ENCODE data around the gene FSIP1. TPM values are rescaled to one million over a fixed set of nuclear protein-coding genes. Genes with fewer than 3 reads are reported as not detected.

Gene FSIP1
- polyA plus RNA-seq, 3 donors = 0.10 to 0.48 (median 0.21) TPM

DNA sequence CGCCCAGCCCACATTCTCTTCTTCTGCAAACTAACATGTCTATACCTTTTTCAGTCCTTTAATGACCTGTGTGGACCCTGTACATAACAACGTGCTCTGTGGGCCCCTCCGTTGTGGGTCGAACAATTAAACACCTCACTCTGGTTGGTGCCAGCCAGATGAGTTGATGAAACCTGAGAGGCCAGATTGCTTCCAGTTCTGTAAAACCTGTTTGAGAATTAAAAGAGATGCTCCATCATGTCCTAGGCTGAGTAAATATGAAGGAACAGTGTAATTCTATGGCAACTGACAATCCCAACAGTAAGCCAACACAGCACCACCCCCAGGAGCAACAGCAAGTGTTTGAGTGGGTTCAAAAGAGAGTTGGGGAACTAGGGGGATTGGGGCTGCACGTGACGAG is 207.5 kb downstream of the FSIP1 start:
- Mint-ChIP-seq H3K36me3 (peaks cover 2 to 4% of the 10 kb centered on the region in 2 donors), H3K27ac (no peak overlapping the region), H3K27me3 (ENCODE audit: low read depth in 3 of 3) (peaks cover 15 to 44% (median 23%) of the 10 kb centered on the region in 3 donors), H3K4me3 (no peak overlapping the region), H3K9me3 (peaks cover 0 to 3% (median 0%) of the 10 kb centered on the region in 7 donors), H3K4me1 (peaks cover 20% of the 10 kb centered on the region)
- TF ChIP-seq, protein P1, sequence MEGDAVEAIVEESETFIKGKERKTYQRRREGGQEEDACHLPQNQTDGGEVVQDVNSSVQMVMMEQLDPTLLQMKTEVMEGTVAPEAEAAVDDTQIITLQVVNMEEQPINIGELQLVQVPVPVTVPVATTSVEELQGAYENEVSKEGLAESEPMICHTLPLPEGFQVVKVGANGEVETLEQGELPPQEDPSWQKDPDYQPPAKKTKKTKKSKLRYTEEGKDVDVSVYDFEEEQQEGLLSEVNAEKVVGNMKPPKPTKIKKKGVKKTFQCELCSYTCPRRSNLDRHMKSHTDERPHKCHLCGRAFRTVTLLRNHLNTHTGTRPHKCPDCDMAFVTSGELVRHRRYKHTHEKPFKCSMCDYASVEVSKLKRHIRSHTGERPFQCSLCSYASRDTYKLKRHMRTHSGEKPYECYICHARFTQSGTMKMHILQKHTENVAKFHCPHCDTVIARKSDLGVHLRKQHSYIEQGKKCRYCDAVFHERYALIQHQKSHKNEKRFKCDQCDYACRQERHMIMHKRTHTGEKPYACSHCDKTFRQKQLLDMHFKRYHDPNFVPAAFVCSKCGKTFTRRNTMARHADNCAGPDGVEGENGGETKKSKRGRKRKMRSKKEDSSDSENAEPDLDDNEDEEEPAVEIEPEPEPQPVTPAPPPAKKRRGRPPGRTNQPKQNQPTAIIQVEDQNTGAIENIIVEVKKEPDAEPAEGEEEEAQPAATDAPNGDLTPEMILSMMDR (IDR thresholded peaks at IDR 0.05) = no peak
- H4K20me1 ChIP-seq (ENCODE audit: insufficient read depth, low read length) = no peaks in the 10 kb centered on the region
- H3K79me2 ChIP-seq (ENCODE audit: insufficient read depth, low read length) = no peaks in the 10 kb centered on the region
- no peaks in the 10 kb centered on the region for H3K9me3 ChIP-seq (replicated peaks in 1 of 2; ENCODE audit: control insufficient read depth in 1 of 2, insufficient read depth in 1 of 2, low read length in 2 of 2)
- H2AFZ ChIP-seq (ENCODE audit: insufficient read depth, low read depth, low read length, poor library complexity, severe bottlenecking) = no peak overlapping the region
- intact Hi-C loops (cut with micrococcal nuclease) = loop anchor here in 1 of 2 donors (5.0 to 10.0 kb wide), 2 partner anchors 110 to 758 kb away; no protein-coding TSS in a partner anchor
- no peak overlapping the region for H3K4me2 ChIP-seq (replicated peaks; ENCODE audit: extremely low read depth, low read length, poor library complexity, severe bottlenecking)
- no peak for DNase-seq
- H3K27me3 ChIP-seq (ENCODE audit: control insufficient read depth in 2 of 2, insufficient read depth in 2 of 2, low read length in 2 of 2) = peaks cover 8 to 14% of the 10 kb centered on the region in 2 donors
- H3K27ac ChIP-seq (ENCODE audit: low read depth in 1 of 2, low read length in 2 of 2) = no peak overlapping the region
- no peaks in the 10 kb centered on the region for H3K36me3 ChIP-seq (replicated peaks in 1 of 2; ENCODE audit: control insufficient read depth in 1 of 2, insufficient read depth in 2 of 2, low read length in 2 of 2)
- no peak overlapping the region for H3K4me3 ChIP-seq (replicated peaks in 1 of 3; ENCODE audit: low read depth in 2 of 3, low read length in 3 of 3)
- WGBS (ENCODE audit: insufficient coverage) = no CpG with 5 or more reads among the region's 6 CpGs
- H3K4me1 ChIP-seq (ENCODE audit: control insufficient read depth in 1 of 2, insufficient read depth in 2 of 2, low read length in 2 of 2) = peaks cover 7 to 8% of the 10 kb centered on the region in 2 donors
- H3K9ac ChIP-seq (ENCODE audit: insufficient read depth, low read length, poor library complexity, severe bottlenecking) = no peak overlapping the region

- peak in 1 of 3 donors; percentile 49 for DNase-seq
- intact Hi-C loops (cut with micrococcal nuclease) = loop anchor here in 1 of 2 donors (10.0 kb wide), 1 partner anchor 110 kb away; no protein-coding TSS in a partner anchor
- H3K79me2 ChIP-seq (ENCODE audit: insufficient read depth, low read length) = no peaks in the 10 kb centered on the region
- H3K27me3 Mint-ChIP-seq (ENCODE audit: low read depth in 3 of 3) = peaks cover 13 to 41% (median 19%) of the 10 kb centered on the region in 3 donors
- H3K4me1 ChIP-seq (ENCODE audit: control insufficient read depth in 1 of 2, insufficient read depth in 2 of 2, low read length in 2 of 2) = peaks cover 0 to under 1% of the 10 kb centered on the region in 2 donors
- no peak overlapping the region for H3K4me3 Mint-ChIP-seq
- no peak overlapping the region for H3K9ac ChIP-seq (ENCODE audit: insufficient read depth, low read length, poor library complexity, severe bottlenecking)
- no peak overlapping the region for H2AFZ ChIP-seq (ENCODE audit: insufficient read depth, low read depth, low read length, poor library complexity, severe bottlenecking)
- peaks cover 0 to 2% (median 0%) of the 10 kb centered on the region in 7 donors for H3K9me3 Mint-ChIP-seq
- H3K4me2 ChIP-seq (replicated peaks; ENCODE audit: extremely low read depth, low read length, poor library complexity, severe bottlenecking) = no peak overlapping the region
- no peaks in the 10 kb centered on the region for H3K9me3 ChIP-seq (replicated peaks in 1 of 2; ENCODE audit: control insufficient read depth in 1 of 2, insufficient read depth in 1 of 2, low read length in 2 of 2)
- WGBS (ENCODE audit: insufficient coverage) = no CpG with 5 or more reads among the region's 1 CpG
- H3K27me3 ChIP-seq (ENCODE audit: control insufficient read depth in 2 of 2, insufficient read depth in 2 of 2, low read length in 2 of 2) = peaks cover 8 to 17% of the 10 kb centered on the region in 2 donors
- H3K4me3 ChIP-seq (replicated peaks in 1 of 3; ENCODE audit: low read depth in 2 of 3, low read length in 3 of 3) = no peak overlapping the region
- TF ChIP-seq, protein P1 (IDR thresholded peaks at IDR 0.05) = no peak
- H3K27ac Mint-ChIP-seq = no peak overlapping the region
- no peaks in the 10 kb centered on the region for H3K36me3 ChIP-seq (replicated peaks in 1 of 2; ENCODE audit: control insufficient read depth in 1 of 2, insufficient read depth in 2 of 2, low read length in 2 of 2)
- peaks cover 13% of the 10 kb centered on the region for H3K4me1 Mint-ChIP-seq
- no peak overlapping the region for H3K27ac ChIP-seq (ENCODE audit: low read depth in 1 of 2, low read length in 2 of 2)
- H4K20me1 ChIP-seq (ENCODE audit: insufficient read depth, low read length) = no peaks in the 10 kb centered on the region
- H3K36me3 Mint-ChIP-seq = peaks cover 2 to 4% of the 10 kb centered on the region in 2 donors
Observed at GRCh38 chr15:39574427-39574826, 208.2 kb downstream of the FSIP1 start.

Data from CD14-positive monocyte (primary cell).